ENCODE measurements around the gene DLST. TPM values are rescaled to one million over a fixed set of nuclear protein-coding genes. Genes with fewer than 3 reads are reported as not detected.

Gene DLST
- total RNA-seq, 1 donor from 2014 or later: 55.4 TPM

Other genes with a start within 250 kb of the DLST start
- 13.2 TPM for gene AREL1, start 168.8 kb upstream of the DLST start, total RNA-seq (ENCODE audit: insufficient read depth, low replicate concordance)
- gene FCF1, start 168.8 kb upstream of the DLST start, total RNA-seq (ENCODE audit: insufficient read depth, low replicate concordance): 15.4 TPM
- gene YLPM1, start 118.6 kb upstream of the DLST start, total RNA-seq (ENCODE audit: insufficient read depth, low replicate concordance): 51.5 TPM
- gene PROX2, start 5.8 kb upstream of the DLST start, total RNA-seq (ENCODE audit: insufficient read depth, low replicate concordance): 0.72 TPM
- 21.4 TPM for gene RPS6KL1, start 41.3 kb downstream of the DLST start, total RNA-seq (ENCODE audit: insufficient read depth, low replicate concordance)
- gene PGF, start 73.7 kb downstream of the DLST start, total RNA-seq (ENCODE audit: insufficient read depth, low replicate concordance): 9.4 TPM
- 30.1 TPM for gene EIF2B2, start 121.0 kb downstream of the DLST start, total RNA-seq (ENCODE audit: insufficient read depth, low replicate concordance)
- 55.6 TPM for gene MLH3, start 169.6 kb downstream of the DLST start, total RNA-seq (ENCODE audit: insufficient read depth, low replicate concordance)
- gene ACYP1, start 182.1 kb downstream of the DLST start, total RNA-seq (ENCODE audit: insufficient read depth, low replicate concordance): 14.2 TPM
- 0.48 TPM for gene ZC2HC1C, start 187.7 kb downstream of the DLST start, total RNA-seq (ENCODE audit: insufficient read depth, low replicate concordance)
- gene NEK9, start 245.1 kb downstream of the DLST start, total RNA-seq (ENCODE audit: insufficient read depth, low replicate concordance): 61.9 TPM

All from umbilical cord (tissue), 1 donor.